LHCN-M2 (cell line): ENCODE results near the gene KIR2DL1. TPM values are rescaled to one million over a fixed set of nuclear protein-coding genes. Genes with fewer than 3 reads are reported as not detected.
"Not testable (repeated sequence)": the region's sequence is repeated elsewhere in the genome, so short reads cannot be mapped to it uniquely, and the experiment has no call there.

Experiments
- DNase-seq: peaks from one replicate; pipeline ENCODE4 v3.0.0-alpha.2; 2012; ENCODE audit warnings: low read depth
- total RNA-seq: library from RNA; depleted of rRNA; stranded (reverse); fragments of >200 nt; gene quantifications from 2 replicates; pipeline ENCODE4 v1.2.3, GENCODE V29; 2014

Gene KIR2DL1
- total RNA-seq, 1 experiment from 2014 or later = not detected

DNA sequence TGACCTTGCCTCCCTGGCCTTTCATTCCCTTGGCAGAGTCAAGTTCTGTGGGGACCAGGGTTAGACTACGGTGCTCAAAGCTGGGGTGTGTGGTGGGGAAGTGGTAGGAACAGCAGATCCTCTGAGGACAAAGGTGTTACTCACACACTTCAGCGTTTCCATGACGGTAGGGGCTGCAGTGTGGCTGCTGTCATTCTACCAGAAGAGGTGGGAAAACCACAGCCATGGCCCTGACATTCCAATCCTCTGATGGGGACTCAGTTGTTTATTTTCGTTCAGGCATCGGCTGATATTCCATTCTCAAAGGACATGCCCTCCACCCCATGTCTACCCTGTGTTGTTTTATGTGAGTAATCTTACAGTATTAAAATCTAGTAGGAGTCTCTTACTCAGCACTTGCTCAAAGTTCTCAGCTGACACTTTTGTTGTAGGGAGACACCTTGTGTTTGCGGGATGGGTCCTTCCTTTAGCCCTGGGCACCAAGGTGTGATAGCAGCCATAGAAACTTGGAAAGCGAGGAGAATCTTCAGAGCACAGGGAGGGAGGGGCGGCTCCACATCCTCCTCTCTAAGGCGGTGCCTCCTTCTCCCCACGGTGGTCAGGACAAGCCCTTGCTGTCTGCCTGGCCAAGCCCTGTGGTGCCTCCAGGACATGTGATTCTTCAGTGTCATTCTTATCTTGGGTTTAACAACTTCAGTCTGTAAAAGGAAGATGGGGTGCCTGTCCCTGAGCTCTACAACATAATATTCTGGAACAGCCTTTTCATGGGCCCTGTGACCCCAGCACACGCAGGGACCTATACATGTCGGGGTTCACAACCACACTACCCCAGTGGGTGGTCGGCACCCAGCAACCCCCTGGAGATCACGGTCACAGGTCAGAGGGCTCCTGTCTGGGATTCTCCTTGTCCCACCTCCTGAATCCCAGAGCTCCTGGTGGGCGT, 1.7 kb downstream of the KIR2DL1 start:
- not testable (repeated sequence) for DNase-seq

DNA sequence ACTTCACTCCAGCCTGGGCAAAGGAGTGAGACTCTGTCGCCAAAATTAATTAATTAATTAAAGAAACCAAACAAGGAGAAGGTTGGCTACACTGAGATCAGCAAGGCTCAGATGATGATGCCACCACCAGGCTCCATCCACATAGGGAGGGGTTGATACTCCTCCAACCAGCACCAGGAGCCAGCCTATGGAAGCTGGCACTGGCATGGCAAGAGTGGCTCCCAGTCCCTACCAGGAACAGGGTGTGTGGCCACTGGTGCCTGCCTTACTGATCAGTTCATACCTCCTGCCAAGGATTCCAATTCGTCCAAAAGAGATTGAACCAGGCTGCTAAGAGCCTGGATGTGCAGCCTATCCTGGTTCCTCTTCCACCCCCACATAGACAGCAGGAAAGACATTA, 3.1 kb downstream of the KIR2DL1 start:
- not testable (repeated sequence) for DNase-seq

DNA sequence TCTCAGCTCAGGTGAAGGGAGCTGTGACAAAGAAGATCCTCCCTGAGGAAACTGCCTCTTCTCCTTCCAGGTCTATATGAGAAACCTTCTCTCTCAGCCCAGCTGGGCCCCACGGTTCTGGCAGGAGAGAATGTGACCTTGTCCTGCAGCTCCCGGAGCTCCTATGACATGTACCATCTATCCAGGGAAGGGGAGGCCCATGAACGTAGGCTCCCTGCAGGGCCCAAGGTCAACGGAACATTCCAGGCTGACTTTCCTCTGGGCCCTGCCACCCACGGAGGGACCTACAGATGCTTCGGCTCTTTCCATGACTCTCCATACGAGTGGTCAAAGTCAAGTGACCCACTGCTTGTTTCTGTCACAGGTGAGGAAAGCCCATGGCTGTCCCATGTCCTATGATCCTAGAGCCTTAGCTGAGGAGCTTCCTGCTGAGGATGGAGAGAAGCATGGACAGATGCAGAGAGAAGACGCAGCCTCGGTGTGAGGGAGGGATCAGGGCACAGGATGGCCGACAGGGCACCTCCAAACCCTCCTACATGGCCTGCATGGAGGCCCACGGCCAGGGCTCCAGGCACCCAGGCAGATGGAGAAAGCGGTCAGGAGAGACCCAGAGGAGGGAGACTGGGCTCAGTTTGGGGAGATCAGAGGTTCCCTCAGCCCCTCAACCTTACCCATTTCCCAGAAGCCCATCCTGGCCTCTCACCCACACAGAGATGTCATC, 5.7 kb downstream of the KIR2DL1 start:
- DNase-seq = not testable (repeated sequence)

DNA sequence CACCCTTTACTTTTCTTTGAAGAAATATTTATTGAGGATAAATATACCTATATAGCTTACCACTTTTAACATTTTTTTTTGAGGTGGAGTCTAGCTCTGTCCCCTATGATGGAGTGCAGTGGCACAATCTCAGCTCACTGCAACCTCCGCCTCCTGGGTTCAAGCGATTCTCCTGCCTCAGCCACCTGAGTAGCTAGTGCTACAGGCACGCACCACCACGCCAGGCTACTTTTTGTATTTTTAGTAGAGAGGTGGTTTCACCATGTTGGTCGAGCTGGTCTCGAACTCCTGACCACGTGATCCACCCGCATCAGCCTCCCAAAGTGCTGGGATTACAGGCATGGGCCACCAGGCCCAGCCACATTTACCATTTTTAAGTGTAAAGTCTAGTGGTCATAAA, 6.2 kb downstream of the KIR2DL1 start:
- DNase-seq = not testable (repeated sequence)

DNA sequence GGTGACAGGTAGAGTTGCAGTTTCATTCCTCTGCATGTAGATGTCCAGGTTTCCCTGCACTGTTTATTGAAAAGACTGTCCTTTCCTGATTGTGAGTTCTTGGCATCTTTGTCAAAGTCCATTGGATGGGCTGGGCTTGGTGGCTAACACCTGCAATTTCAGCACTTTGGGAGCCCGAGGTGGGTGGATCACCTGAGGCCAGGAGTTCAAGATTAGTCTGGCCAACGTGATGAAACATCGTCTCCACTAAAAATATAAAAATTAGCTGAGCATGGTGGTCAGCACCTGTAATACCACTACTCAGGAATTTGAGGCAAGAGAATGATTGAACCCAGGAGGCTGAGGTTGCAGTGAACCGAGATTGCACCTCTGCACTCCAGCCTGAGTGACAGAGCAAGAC, 8.3 kb downstream of the KIR2DL1 start:
- DNase-seq = not testable (repeated sequence)

DNA sequence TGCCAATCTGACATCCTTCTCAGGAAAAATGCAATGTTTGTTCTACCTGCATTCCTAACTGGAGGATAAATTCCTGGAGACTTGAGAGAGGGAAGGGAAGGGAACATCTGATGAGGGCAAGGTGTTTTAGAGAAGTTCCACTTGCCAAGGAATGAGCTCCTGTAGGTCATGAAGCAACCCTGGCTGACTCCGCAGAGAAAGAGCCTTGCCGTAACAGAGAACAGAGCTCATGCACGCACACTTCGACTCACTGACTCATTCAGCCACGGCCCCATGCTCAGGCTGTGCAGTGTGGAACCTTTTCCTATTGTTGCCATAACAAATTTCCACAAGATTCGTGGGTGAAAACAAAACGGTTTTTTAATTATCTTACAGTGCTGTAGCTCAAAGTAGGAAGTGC, 9.3 kb downstream of the KIR2DL1 start:
- DNase-seq = not testable (repeated sequence)

DNA sequence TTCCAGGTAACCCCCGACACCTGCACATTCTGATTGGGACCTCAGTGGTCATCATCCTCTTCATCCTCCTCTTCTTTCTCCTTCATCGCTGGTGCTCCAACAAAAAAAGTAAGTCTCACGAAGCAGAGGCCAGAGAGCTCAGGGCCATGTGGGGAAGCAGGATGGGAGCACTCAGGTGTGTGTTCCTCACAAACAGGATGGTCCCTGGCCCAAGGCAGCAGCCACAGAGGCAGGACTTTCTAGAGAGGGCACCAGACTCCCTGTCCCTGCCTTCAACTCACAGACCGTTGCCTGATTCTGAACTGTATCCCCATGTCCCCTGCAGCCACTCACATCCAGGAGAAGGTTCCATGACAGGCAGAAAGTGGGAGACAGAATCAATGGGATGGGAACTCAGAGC, 13.3 kb downstream of the KIR2DL1 start:
- DNase-seq = not testable (repeated sequence)

DNA sequence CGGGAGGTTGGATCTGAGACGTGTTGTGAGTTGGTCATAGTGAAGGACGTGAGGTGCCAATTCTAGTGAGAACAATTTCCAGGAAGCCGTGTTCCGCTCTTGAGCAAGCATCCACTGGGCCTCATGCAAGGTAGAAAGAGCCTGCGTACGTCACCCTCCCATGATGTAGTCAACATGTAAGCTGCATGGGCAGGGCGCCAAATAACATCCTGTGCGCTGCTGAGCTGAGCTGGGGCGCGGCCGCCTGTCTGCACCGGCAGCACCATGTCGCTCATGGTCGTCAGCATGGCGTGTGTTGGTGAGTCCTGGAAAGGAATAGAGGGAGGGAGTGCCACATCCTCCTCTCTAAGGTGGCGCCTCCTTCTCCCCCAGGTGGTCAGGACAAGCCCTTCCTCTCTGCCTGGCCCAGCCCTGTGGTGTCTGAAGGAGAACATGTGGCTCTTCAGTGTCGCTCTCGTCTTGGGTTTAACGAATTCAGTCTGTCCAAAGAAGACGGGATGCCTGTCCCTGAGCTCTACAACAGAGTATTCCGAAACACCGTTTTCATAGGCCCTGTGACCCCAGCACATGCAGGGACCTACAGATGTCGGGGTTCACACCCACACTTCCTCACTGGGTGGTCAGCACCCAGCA, 16.6 kb downstream of the KIR2DL1 start:
- DNase-seq = not testable (repeated sequence)

DNA sequence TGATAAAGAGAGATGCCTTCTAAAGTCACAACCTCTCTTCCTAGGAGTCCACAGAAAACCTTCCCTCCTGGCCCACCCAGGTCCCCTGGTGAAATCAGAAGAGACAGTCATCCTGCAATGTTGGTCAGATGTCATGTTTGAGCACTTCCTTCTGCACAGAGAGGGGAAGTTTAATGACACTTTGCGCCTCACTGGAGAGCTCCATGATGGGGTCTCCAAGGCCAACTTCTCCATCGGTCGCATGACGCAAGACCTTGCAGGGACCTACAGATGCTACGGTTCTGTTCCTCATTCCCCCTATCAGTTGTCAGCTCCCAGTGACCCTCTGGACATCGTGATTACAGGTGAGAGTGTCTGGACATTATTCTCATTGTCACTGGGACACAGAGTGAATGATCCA, 18.6 kb downstream of the KIR2DL1 start:
- DNase-seq = not testable (repeated sequence)

DNA sequence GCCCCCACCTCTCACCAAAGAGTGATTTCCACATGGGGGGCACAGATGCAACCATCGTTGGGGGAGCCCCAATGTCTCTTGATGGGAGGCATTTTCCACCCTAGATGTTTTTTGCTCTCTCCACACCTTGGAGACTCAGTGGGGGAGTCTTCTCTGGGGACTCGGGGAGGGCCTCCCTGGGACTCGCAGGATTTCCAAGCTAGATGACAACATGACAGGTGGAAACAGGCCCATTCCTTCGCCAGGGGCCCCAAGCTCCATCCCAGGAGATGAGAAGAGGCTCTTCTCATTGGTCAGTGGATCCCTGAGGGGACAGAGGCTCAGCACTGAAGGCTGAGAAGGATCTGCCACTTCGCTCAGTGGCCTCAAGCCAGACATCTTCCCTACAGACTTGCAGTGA, 21.1 kb downstream of the KIR2DL1 start:
- DNase-seq = no peak

DNA sequence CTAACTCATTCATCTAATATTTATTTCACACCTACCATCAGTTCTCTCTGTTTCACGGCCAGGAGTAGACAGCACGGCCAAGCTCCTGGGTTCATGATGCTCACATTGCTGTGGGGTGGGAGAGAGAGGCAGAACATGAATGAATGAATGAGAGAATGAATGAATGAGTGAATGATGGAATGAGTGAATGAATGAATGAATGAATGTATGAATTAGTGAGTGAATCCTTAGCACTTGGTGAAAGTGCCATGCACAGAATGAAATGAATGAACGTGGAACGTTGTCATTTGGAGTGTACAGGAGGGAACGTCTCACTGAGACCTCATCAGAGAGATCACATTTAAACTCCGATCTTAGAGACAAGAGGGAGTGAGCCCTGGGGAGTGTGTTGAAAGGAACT, 21.9 kb downstream of the KIR2DL1 start:
- no peak for DNase-seq

DNA sequence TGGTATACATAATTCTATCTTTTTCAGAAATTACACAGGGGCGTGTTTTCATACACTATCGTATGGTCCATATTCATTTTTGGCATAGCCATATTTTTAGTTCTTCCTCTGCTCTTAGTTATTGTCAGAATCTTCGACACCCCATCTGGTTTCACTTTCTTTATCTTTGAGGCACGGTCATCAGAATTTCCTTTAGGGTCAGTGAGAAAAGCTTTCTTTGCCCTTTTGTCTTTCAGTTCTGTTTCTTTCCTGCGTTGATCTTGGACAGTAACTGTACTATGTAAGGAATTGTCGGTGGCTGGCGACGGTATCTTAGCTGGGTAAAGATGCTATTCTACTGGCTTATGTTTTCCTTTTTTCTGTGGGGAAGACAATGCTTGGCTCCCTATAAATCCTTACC, 23.2 kb downstream of the KIR2DL1 start:
- DNase-seq = no peak

DNA sequence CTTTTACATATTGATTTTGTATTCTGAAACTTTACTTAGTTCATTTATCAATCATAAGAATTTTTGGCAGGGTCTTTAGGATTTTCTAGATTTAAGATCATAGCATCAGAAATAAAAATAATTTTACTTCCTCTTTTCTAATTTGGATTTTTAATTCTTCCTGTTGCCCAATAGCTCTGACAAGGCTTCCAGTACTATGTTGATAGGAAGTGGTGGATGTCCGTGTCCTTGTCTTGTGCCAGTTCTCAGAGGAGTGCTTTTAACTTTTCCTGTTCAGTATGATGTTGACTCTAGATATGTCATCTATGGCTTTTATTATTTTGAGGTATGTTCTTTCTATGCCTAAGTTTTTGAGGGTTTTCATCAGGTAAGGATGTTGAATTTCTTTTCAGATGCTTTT, 26.2 kb downstream of the KIR2DL1 start:
- no peak for DNase-seq

DNA sequence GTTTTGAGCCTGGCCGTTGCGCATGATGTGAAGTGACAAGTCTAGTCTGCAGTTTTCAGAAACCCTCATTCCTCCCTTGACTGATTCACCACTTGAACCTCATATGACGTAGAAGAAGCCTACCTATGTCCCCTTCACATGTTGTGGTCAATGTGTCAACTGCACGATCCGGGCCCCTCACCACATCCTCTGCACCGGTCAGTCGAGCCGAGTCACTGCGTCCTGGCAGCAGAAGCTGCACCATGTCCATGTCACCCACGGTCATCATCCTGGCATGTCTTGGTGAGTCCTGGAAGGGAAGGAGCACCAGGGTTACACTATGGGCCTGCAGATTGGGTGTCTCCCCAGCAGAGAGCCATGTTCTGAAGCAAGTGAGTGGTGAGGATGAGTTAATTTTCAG, 33.8 kb downstream of the KIR2DL1 start, which contains the start of gene KIR2DL4:
TSS of gene KIR2DL4 (plus strand) at position 201 of the 400 bp plus-strand sequence. CDS start at position 243, 42 bp downstream.
- no peak for DNase-seq

DNA sequence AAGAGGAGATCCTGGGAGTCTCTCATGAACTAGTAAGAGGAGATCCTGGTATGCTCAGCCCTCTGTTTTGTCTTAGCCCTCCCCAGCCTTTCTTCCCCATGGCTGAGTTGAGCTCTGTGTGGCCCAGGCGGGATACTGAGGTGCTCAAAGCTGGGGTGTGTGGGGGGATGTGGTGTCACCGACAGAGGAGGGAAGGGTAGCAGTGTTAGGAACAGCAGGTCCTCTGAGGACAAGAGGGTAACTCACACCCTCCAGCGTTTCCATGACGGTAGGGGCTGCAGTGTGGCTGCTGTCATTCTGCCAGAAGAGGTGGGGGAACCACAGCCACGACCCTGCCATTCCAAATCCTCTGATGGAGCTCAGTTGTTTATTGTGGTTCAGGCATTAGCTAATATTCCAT, 34.5 kb downstream of the KIR2DL1 start:
- DNase-seq = no peak

DNA sequence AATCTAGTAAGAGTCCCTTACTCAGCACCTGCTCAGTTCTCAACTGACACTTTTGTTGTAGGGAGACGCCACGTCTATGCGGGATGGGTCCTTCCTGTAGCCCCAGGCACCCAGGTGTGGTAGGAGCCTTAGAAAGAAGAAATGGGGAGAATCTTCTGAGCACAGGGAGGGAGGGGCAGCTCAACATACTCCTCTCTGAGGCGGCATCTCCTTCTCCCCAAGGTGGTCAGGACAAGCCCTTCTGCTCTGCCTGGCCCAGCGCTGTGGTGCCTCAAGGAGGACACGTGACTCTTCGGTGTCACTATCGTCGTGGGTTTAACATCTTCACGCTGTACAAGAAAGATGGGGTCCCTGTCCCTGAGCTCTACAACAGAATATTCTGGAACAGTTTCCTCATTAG, 35.0 kb downstream of the KIR2DL1 start:
- no peak for DNase-seq

DNA sequence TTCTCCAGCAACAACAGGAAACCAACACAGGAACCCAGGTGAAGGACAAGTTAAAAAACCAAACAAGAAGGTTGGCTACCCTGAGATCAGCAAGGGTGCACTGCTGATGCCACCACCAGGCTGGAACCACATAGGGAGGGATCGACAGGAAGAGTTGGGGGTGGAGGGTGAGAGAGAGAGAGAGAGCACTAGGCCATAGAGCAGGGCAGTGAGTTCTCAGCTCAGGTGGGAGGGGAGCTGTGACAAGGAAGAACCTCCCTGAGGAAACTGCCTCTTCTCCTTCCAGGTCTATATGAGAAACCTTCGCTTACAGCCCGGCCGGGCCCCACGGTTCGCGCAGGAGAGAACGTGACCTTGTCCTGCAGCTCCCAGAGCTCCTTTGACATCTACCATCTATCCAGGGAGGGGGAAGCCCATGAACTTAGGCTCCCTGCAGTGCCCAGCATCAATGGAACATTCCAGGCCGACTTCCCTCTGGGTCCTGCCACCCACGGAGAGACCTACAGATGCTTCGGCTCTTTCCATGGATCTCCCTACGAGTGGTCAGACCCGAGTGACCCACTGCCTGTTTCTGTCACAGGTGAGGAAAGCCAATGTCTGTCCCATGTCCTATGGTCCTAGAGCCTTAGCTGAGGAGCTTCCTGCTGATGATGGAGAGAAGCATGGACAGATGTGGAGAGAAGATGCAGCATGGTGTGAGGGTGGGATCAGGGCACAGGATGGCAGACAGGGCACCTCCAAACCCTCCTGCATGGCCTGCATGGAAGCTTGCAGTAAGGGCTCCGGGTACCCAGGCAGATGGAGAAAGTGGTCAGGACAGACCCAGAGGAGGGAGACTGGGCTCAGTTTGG, 36.3 kb downstream of the KIR2DL1 start:
- DNase-seq = no peak

DNA sequence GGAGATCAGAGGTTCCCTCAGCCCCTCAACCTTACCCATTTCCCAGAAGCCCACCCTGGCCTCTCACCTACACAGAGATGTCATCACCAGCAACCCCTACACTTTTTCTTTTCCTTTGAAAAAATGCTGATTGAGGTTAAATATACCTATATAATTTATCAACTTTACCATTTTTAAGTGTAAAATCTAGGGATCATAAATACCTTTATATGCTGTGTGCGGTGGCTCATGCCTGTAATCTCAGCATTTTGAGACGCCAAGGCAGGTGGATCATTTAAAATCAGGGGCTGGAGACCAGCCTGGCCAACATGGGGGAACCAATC, 36.9 kb downstream of the KIR2DL1 start:
- no peak for DNase-seq

DNA sequence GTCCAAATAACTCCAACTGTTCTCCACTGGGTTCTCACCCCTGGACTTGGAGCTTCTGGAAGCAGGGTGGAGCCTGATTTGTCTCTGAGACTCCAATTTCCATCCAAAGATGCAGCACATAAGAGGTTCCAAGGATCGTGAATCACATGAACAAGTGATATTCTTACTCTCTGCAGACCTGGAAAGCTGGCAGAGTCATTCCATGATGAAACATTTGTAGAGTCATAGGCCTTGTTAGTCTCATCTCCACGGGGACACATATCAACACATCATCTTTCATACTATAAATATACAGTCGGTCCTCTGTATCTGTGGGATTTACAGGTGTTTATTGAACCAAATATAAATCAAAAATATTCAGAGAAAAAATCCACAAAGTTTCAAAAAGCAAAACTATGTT, 45.0 kb downstream of the KIR2DL1 start:
- DNase-seq = not testable (repeated sequence)

DNA sequence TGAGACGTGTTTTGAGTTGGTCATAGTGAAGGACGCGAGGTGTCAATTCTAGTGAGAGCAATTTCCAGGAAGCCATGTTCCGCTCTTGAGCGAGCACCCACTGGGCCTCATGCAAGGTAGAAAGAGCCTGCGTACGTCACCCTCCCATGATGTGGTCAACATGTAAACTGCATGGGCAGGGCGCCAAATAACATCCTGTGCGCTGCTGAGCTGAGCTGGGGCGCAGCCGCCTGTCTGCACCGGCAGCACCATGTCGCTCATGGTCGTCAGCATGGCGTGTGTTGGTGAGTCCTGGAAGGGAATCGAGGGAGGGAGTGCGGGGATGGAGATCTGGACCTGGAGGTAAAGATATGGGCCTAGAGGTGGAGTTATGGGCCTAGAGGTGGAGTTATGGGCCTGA, 46.7 kb downstream of the KIR2DL1 start, which contains the start of gene KIR3DL1:
TSS of gene KIR3DL1 (plus strand) at position 218 of the 400 bp plus-strand sequence.
- DNase-seq = not testable (repeated sequence)
